Gastroesophageal sphincter (tissue), 3 donors: ENCODE measurements around the gene TPCN1.

Source experiments
- CTCF ChIP-seq, 4 experiments: fragments of 200-600 bp in 2 of 4; fragments of 450-650 bp in 2 of 4; sonication (generic) in 1 of 4; IDR thresholded peaks; one replicate each; pipeline ENCODE4 v1.5.1; 2017 to 2019; ENCODE audit warnings: antibody characterized with exemption in 4 of 4, mild to moderate bottlenecking in 2 of 4, moderate library complexity in 2 of 4
- POLR2A ChIP-seq, 2 donors: fragments of 450-650 bp; IDR thresholded peaks; one replicate each; pipeline ENCODE4 v1.6.1; 2017; ENCODE audit warnings: antibody characterized with exemption in 2 of 2, mild to moderate bottlenecking in 2 of 2, moderate library complexity in 1 of 2

- TF ChIP-seq CTCF (IDR thresholded peaks at IDR 0.05) (no peak), POLR2A (IDR thresholded peaks at IDR 0.05) (no peak)
Measured at GRCh38 chr12:113287146-113287898, 66.1 kb downstream of the TPCN1 start.
